HepG2 (cell line): ENCODE measurements around the gene LRRC51. TPM values are rescaled to one million over a fixed set of nuclear protein-coding genes. Genes with fewer than 3 reads are reported as not detected.

Experiments
- ATAC-seq: fragments of 200-7000 bp; cut with Tn5 transposase; 3 replicates; pipeline ENCODE4 v1.9.1; 2020; ENCODE audit warnings: mild to moderate bottlenecking, moderate library complexity
- BruUV-seq: library from RNA; stranded (reverse); fragments of 400-500 nt; replicated peaks from 2 replicates; lab custom pipeline; 2021; lab: Mats Ljungman, UMichigan
- CTCF ChIA-PET: fragments of 300-600 bp; formaldehyde crosslinking; extraction: SDS; loops from one replicate; lab custom pipeline; 2021; ENCODE audit warnings: low total read pairs, inconsistent platforms, low intra/inter-chr PET ratio; lab: Yijun Ruan, JAX
- POLR2A ChIA-PET: fragments of 350-600 bp; sonication (Branson Sonifier 250); formaldehyde crosslinking; loops from one replicate; lab custom pipeline; 2020; ENCODE audit warnings: antibody characterized with exemption, inconsistent platforms; lab: Yijun Ruan, JAX
- DNase-seq: peaks from one replicate; pipeline ENCODE4 v3.0.0-alpha.2; 2015; ENCODE audit warnings: low spot score
- FAIRE-seq: peaks from 3 replicates; lab custom pipeline; 2011; peaks lifted over from hg19 to GRCh38; lab: Jason Lieb, UNC
- H2AFZ ChIP-seq: one replicate; pipeline ENCODE4 v1.6.1; 2011; ENCODE audit warnings: low read length, inconsistent platforms
- H3K27ac ChIP-seq: fragments of 300-600 bp; 3 replicates; pipeline ENCODE4 v1.8.0; 2011; ENCODE audit warnings: mixed run types, mild to moderate bottlenecking, mixed read lengths, low read length, inconsistent platforms; ENCODE audit not compliant: insufficient read depth; ENCODE audit errors: extremely low read length
- H3K27me3 ChIP-seq, 2 experiments: fragments of 200-600 bp in 1 of 2; 2 replicates in 1 of 2; 3 replicates in 1 of 2; pipeline versions ENCODE4 v1.6.0 to v1.8.0; 2011; ENCODE audit warnings: low read length in 2 of 2, mild to moderate bottlenecking in 2 of 2, moderate library complexity in 2 of 2, inconsistent platforms in 1 of 2; ENCODE audit not compliant: insufficient read depth in 2 of 2, control insufficient read depth in 1 of 2
- H3K36me3 ChIP-seq, 2 experiments: fragments of 200-600 bp in 1 of 2; replicated peaks in 1 of 2; 2 replicates in 1 of 2; 3 replicates in 1 of 2; pipeline versions ENCODE4 v1.5.1 to v1.8.0; 2011; ENCODE audit warnings: low read length in 2 of 2, inconsistent platforms in 1 of 2; ENCODE audit not compliant: insufficient read depth in 2 of 2, control insufficient read depth in 1 of 2
- H3K4me1 ChIP-seq: 2 replicates; pipeline ENCODE4 v1.5.1; 2012; ENCODE audit warnings: low read length, inconsistent platforms; ENCODE audit not compliant: insufficient read depth
- H3K4me2 ChIP-seq: 2 replicates; pipeline ENCODE4 v1.6.0; 2011; ENCODE audit warnings: low read depth, low read length, inconsistent platforms
- H3K4me3 ChIP-seq, 3 experiments: fragments of 200-600 bp in 1 of 3; sonication (generic), shearing (Covaris generic) in 1 of 3; replicated peaks in 1 of 3; 2 replicates each; pipeline ENCODE4 v1.5.1; 2011 to 2016; ENCODE audit warnings: low read length in 3 of 3, inconsistent platforms in 2 of 3, low read depth in 2 of 3, mild to moderate bottlenecking in 2 of 3, control low read depth in 1 of 3, mixed read lengths in 1 of 3; ENCODE audit not compliant: insufficient read depth in 1 of 3
- H3K79me2 ChIP-seq: one replicate; pipeline ENCODE4 v1.6.1; 2011; ENCODE audit warnings: low read length, inconsistent platforms; ENCODE audit not compliant: insufficient read depth
- H3K9ac ChIP-seq: 2 replicates; pipeline ENCODE4 v1.6.0; 2011; ENCODE audit warnings: mild to moderate bottlenecking, low read depth, low read length, inconsistent platforms; ENCODE audit not compliant: insufficient read depth
- H3K9me3 ChIP-seq: 2 replicates; pipeline ENCODE4 v1.5.1; 2012; ENCODE audit warnings: mild to moderate bottlenecking, low read length
- H4K20me1 ChIP-seq: 2 replicates; pipeline ENCODE4 v1.6.0; 2011; ENCODE audit warnings: inconsistent platforms, mild to moderate bottlenecking, low read length, moderate library complexity; ENCODE audit not compliant: insufficient read depth
- GZF1 ChIP-seq: sonication (generic); formaldehyde crosslinking; IDR thresholded peaks from 2 replicates; pipeline ENCODE4 v1.5.1; 2020; ENCODE audit warnings: mild to moderate bottlenecking, missing genetic modification reagents
- JDP2 ChIP-seq: sonication (generic); formaldehyde crosslinking; IDR thresholded peaks from 2 replicates; pipeline ENCODE4 v1.8.1; 2022; ENCODE audit warnings: missing genetic modification reagents, borderline replicate concordance
- POLR2A ChIP-seq, 2 experiments: IDR thresholded peaks; 2 replicates each; pipeline ENCODE4 v1.6.1; 2011; ENCODE audit warnings: low read depth in 2 of 2, low read length in 2 of 2, mild to moderate bottlenecking in 1 of 2, moderate library complexity in 1 of 2; ENCODE audit not compliant: insufficient read depth in 1 of 2
- REXO4 ChIP-seq: sonication (generic); formaldehyde crosslinking; IDR thresholded peaks from 2 replicates; pipeline ENCODE4 v1.8.0; 2022; ENCODE audit warnings: missing genetic modification reagents, mild to moderate bottlenecking, borderline replicate concordance
- SRY ChIP-seq: sonication (generic); formaldehyde crosslinking; IDR thresholded peaks from 2 replicates; pipeline ENCODE4 v1.8.0; 2022; ENCODE audit warnings: mild to moderate bottlenecking, missing genetic modification reagents
- TRIM22 ChIP-seq: fragments of 450-650 bp; IDR thresholded peaks from 2 replicates; pipeline ENCODE4 v1.6.1; 2017
- ZNF784 ChIP-seq: sonication (generic); formaldehyde crosslinking; IDR thresholded peaks from 2 replicates; pipeline ENCODE4 v1.5.1; 2020; ENCODE audit warnings: missing genetic modification reagents, mild to moderate bottlenecking, borderline replicate concordance
- WGBS: methylation state at CpG from one replicate; pipeline ENCODE4 v1.1.6; 2017; ENCODE audit warnings: low lambda C conversion rate; 5-methylcytosine and 5-hydroxymethylcytosine counted together
- in situ Hi-C: cut with HindIII; loops from 2 replicates; pipeline ENCODE4 v1.10.0; 2017; ENCODE audit warnings: low pct_unique_long_range_greater_than_20kb; ENCODE audit not compliant: extremely low pct_ligation_motif_present
- intact Hi-C: fragments of 100-400 bp; cut with micrococcal nuclease; formaldehyde crosslinking; loops from one replicate; pipeline ENCODE4 v1.10.0; 2022; ENCODE audit not compliant: unreplicated experiment
- polyA plus RNA-seq, 8 experiments: library from polyadenylated mRNA; depleted of rRNA in 3 of 8; stranded (reverse) in 7 of 8; unstranded in 1 of 8; fragments of >200 nt; fragmentation: Illumina TruSeq in 4 of 8; extraction: Trizol in 4 of 8; gene quantifications; 2 replicates each; pipeline versions ENCODE4 v1.2.1 to v1.2.3, GENCODE V29; 2011 to 2016; ENCODE audit warnings: low read depth in 4 of 8, missing spikeins in 1 of 8, mixed read lengths in 1 of 8; ENCODE audit not compliant: insufficient read depth in 1 of 8
- total RNA-seq, 5 experiments: library from RNA; depleted of rRNA; stranded (reverse); fragments of >200 nt; fragmentation: Illumina TruSeq; extraction: Trizol; gene quantifications; 2 replicates each; pipeline ENCODE4 v1.2.3, GENCODE V29; 2016; ENCODE audit warnings: low read depth in 1 of 5

The LRRC51 gene
- total and polyA plus RNA-seq, 2 of the 13 experiments (the other 11 are each of a cell fraction or from before 2014, with no cell fraction given) = 5.3 to 6.0 TPM

GRCh38 chr11:72102162-72102561 is 21.5 kb downstream of the LRRC51 start:
- H4K20me1 ChIP-seq = no peaks in the 10 kb centered on the region
- peak overlapping the region; percentile 82 for H3K27ac ChIP-seq
- H3K4me3 ChIP-seq = peak overlapping the region; percentile 79 to 85 (median 82)
- H3K27me3 ChIP-seq = no peaks in the 10 kb centered on the region; a peak in 1 of 5 replicates
- intact Hi-C loops = loop anchor here (2.0 kb wide), 1 partner anchor 21 kb away; the partner anchor contains the start of genes LRRC51 and NUMA1
- H3K4me1 ChIP-seq = peaks cover 39% of the 10 kb centered on the region
- no peak for ATAC-seq
- in situ Hi-C loops = no loop called here
- H3K9me3 ChIP-seq = no peaks in the 10 kb centered on the region
- no peak for DNase-seq
- H3K4me2 ChIP-seq = peak overlapping the region; percentile 93
- peak overlapping the region; percentile 97 for H3K9ac ChIP-seq
- 0 out of 2 replicates have a peak, but pooled peaks have one; percentile 3 for TF ChIP-seq SRY (CRISPR knock-in tag)
- TF ChIP-seq JDP2 (CRISPR knock-in tag) = no peak
- TF ChIP-seq TRIM22 = no peak
- peak in 1 of 2 experiments; percentile 22; a peak in 1 of 4 replicates for TF ChIP-seq POLR2A (IDR thresholded peaks at IDR 0.05; ENCODE audit: insufficient read depth in 1 of 2, low read depth in 2 of 2, low read length in 2 of 2)
- TF ChIP-seq GZF1 (CRISPR knock-in tag) = no peak
- no peak for TF ChIP-seq REXO4 (CRISPR knock-in tag)
- no peak for TF ChIP-seq ZNF784
- ChIA-PET CTCF (no interaction called here), POLR2A (interaction anchor here (1.7 to 2.4 kb wide), 5 partner anchors 9 to 154 kb away, joined by 4 to 13 read pairs (median 8); partner anchors contain the start of gene ANAPC15)
- peaks cover 31% of the 10 kb centered on the region for H3K79me2 ChIP-seq
- no peak overlapping the region for H2AFZ ChIP-seq
- 27% methylated on average over 4 of the region's 4 CpGs for WGBS
- FAIRE-seq = no peak
- peaks cover 13 to 29% of the 10 kb centered on the region in 2 experiments; a peak in 4 of 5 replicates for H3K36me3 ChIP-seq
- BruUV-seq = TSS peak; percentile 69
